Uterus (tissue), 2 donors: ENCODE data around the gene DAPK3.

ENCODE experiments used
- POLR2A ChIP-seq, 2 donors: fragments of 450-650 bp; IDR thresholded peaks; one replicate each; pipeline ENCODE4 v1.6.1; 2016; ENCODE audit warnings: antibody characterized with exemption in 2 of 2, mild to moderate bottlenecking in 1 of 2, moderate library complexity in 1 of 2
- TF ChIP-seq, protein P1 (sequence below), 4 experiments: fragments of 200-600 bp in 2 of 4; fragments of 450-650 bp in 2 of 4; sonication (generic) in 2 of 4; IDR thresholded peaks; one replicate each; pipeline ENCODE4 v1.5.1; 2016 to 2019; ENCODE audit warnings: antibody characterized with exemption in 4 of 4, mild to moderate bottlenecking in 2 of 4, moderate library complexity in 1 of 4

DNA sequence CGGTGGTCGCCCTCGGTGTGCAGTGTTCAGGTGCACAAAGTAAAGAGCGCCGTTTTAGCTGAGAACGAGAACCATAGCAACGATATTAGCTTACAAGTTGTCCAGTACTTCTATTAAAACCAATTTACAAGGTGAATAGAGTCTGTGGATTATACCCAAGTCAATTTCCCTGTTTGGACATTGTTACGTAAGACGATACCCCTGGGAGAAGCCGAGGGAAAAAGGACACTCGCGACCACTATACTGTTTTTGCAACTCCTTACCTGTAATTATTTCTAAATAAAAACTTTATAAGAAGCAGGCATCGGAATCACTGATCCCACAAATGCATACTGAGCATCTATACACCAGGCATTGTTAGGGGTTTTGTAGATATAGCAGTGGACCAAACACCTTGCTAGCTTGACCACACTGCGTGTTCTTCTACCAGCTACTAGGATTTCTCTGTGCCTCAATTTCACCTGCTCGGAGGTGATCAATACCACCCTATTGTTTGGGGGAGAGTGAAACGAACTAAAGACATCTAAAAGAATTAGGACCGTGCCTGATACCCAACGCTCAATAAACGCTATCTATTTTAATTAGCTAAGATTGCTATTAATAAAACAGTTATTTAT is 14.9 kb upstream of the DAPK3 start:
- TF ChIP-seq, protein P1, sequence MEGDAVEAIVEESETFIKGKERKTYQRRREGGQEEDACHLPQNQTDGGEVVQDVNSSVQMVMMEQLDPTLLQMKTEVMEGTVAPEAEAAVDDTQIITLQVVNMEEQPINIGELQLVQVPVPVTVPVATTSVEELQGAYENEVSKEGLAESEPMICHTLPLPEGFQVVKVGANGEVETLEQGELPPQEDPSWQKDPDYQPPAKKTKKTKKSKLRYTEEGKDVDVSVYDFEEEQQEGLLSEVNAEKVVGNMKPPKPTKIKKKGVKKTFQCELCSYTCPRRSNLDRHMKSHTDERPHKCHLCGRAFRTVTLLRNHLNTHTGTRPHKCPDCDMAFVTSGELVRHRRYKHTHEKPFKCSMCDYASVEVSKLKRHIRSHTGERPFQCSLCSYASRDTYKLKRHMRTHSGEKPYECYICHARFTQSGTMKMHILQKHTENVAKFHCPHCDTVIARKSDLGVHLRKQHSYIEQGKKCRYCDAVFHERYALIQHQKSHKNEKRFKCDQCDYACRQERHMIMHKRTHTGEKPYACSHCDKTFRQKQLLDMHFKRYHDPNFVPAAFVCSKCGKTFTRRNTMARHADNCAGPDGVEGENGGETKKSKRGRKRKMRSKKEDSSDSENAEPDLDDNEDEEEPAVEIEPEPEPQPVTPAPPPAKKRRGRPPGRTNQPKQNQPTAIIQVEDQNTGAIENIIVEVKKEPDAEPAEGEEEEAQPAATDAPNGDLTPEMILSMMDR (IDR thresholded peaks at IDR 0.05): no peak
- no peak for TF ChIP-seq POLR2A (IDR thresholded peaks at IDR 0.05)
